CD8-positive, alpha-beta memory T cell (primary cell): ENCODE results near the gene DENND10. TPM values are rescaled to one million over a fixed set of nuclear protein-coding genes. Genes with fewer than 3 reads are reported as not detected.
A peak's percentile ranks its signal among the peaks of the same experiment; 100 is the strongest.

Experiments
- CTCF ChIA-PET: fragments of 350-600 bp; sonication (Branson Sonifier 250); formaldehyde crosslinking; loops from one replicate; lab custom pipeline; 2021; ENCODE audit warnings: antibody characterized with exemption; lab: Charles Lee
- POLR2A ChIA-PET: fragments of 350-600 bp; sonication (Branson Sonifier 250); formaldehyde crosslinking; loops from one replicate; lab custom pipeline; 2021; ENCODE audit warnings: antibody characterized with exemption; lab: Charles Lee
- DNase-seq, 5 donors: peaks; one replicate each; pipeline versions ENCODE4 v3.0.0 to v3.0.0-alpha.2; 2020 to 2022; ENCODE audit warnings: mixed read lengths in 1 of 5
- H3K27ac ChIP-seq: one replicate; pipeline ENCODE4 v1.7.0; 2013; ENCODE audit warnings: low read depth, mild to moderate bottlenecking, low read length, moderate library complexity
- H3K27me3 ChIP-seq: 2 replicates; pipeline ENCODE4 v1.7.0; 2013; ENCODE audit warnings: low read length, mild to moderate bottlenecking; ENCODE audit not compliant: insufficient read depth, poor library complexity, severe bottlenecking
- H3K36me3 ChIP-seq: 2 replicates; pipeline ENCODE4 v1.7.0; 2013; ENCODE audit warnings: mild to moderate bottlenecking, low read length, moderate library complexity; ENCODE audit not compliant: insufficient read depth
- H3K4me1 ChIP-seq: 2 replicates; pipeline ENCODE4 v1.7.0; 2013; ENCODE audit warnings: mild to moderate bottlenecking, low read length, moderate library complexity; ENCODE audit not compliant: insufficient read depth
- H3K4me3 ChIP-seq: 2 replicates; pipeline ENCODE4 v1.7.0; 2013; ENCODE audit warnings: mild to moderate bottlenecking, low read length
- H3K9me3 ChIP-seq: 2 replicates; pipeline ENCODE4 v1.7.0; 2013; ENCODE audit warnings: mild to moderate bottlenecking, low read length
- H3K27ac Mint-ChIP-seq, 8 donors: one replicate each; pipeline ENCODE4 v1.8.0; 2020 to 2021; ENCODE audit warnings: mixed read lengths in 8 of 8, mild to moderate bottlenecking in 6 of 8, inconsistent platforms in 3 of 8, moderate library complexity in 3 of 8
- H3K27me3 Mint-ChIP-seq, 2 donors: one replicate each; pipeline ENCODE4 v1.8.0; 2020 to 2021; ENCODE audit warnings: mixed read lengths in 2 of 2, mild to moderate bottlenecking in 1 of 2, moderate library complexity in 1 of 2
- H3K36me3 Mint-ChIP-seq, 3 donors: one replicate each; pipeline ENCODE4 v1.8.0; 2020 to 2021; ENCODE audit warnings: mixed read lengths in 3 of 3, inconsistent platforms in 1 of 3, mild to moderate bottlenecking in 1 of 3
- H3K4me1 Mint-ChIP-seq, 3 donors: one replicate each; pipeline ENCODE4 v1.8.0; 2020 to 2021; ENCODE audit warnings: mixed read lengths in 3 of 3, inconsistent platforms in 1 of 3, mild to moderate bottlenecking in 1 of 3
- H3K4me3 Mint-ChIP-seq, 7 donors: one replicate each; pipeline ENCODE4 v1.8.0; 2020 to 2021; ENCODE audit warnings: mixed read lengths in 7 of 7, mild to moderate bottlenecking in 6 of 7, moderate library complexity in 4 of 7, inconsistent platforms in 2 of 7
- H3K9me3 Mint-ChIP-seq, 5 donors: one replicate each; pipeline ENCODE4 v1.8.0; 2020 to 2022; ENCODE audit warnings: mixed read lengths in 5 of 5, mild to moderate bottlenecking in 3 of 5, moderate library complexity in 2 of 5, inconsistent platforms in 1 of 5
- polyA plus RNA-seq: library from polyadenylated mRNA; unstranded; fragments of 300-500 nt; fragmentation: Illumina TruSeq; gene quantifications from one replicate; pipeline ENCODE4 v1.2.3, GENCODE V29; 2021
- total RNA-seq, 2 experiments: library from RNA; stranded (reverse); gene quantifications; one replicate each; pipeline ENCODE4 v1.2.3, GENCODE V29; 2021

Gene DENND10, protein sequence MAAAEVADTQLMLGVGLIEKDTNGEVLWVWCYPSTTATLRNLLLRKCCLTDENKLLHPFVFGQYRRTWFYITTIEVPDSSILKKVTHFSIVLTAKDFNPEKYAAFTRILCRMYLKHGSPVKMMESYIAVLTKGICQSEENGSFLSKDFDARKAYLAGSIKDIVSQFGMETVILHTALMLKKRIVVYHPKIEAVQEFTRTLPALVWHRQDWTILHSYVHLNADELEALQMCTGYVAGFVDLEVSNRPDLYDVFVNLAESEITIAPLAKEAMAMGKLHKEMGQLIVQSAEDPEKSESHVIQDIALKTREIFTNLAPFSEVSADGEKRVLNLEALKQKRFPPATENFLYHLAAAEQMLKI
- total RNA-seq = 10 to 100 TPM; 23.8 to 24.8 TPM
- 51.0 TPM for polyA plus RNA-seq

- H3K4me1 Mint-ChIP-seq = peaks cover 14 to 46% (median 38%) of the 10 kb centered on the region in 3 donors
- H3K27ac Mint-ChIP-seq = peak within 1 kb of the TSS; percentile 30 to 95 (median 80)
Observed at GRCh38 chr10:119103903-119104653, at the start of gene DENND10. Gene DENND10, plus strand, starts transcription at chr10:119104113. Its CDS starts 30 bp downstream, at chr10:119104143.

GRCh38 chr10:119055472-119055871, 48.4 kb upstream of the DENND10 start:
- Mint-ChIP-seq H3K4me3 (no peak overlapping the region), H3K36me3 (peaks cover 23 to 94% (median 34%) of the 10 kb centered on the region in 3 donors), H3K27me3 (no peaks in the 10 kb centered on the region), H3K27ac (no peak overlapping the region), H3K9me3 (no peaks in the 10 kb centered on the region), H3K4me1 (peaks cover 16 to 27% (median 17%) of the 10 kb centered on the region in 3 donors)
- Histone ChIP-seq H3K4me1 (no peaks in the 10 kb centered on the region), H3K36me3 (peaks cover 69% of the 10 kb centered on the region), H3K27ac (no peak overlapping the region), H3K9me3 (no peaks in the 10 kb centered on the region), H3K4me3 (no peak overlapping the region), H3K27me3 (no peaks in the 10 kb centered on the region)
- DNase-seq = no peak
- ChIA-PET POLR2A (no interaction called here), CTCF (no interaction called here)

More at GRCh38 chr10:119103903-119104653, at the start of gene DENND10:
- Mint-ChIP-seq H3K4me3 (peak within 1 kb of the TSS; percentile 77 to 88 (median 82)), H3K27me3 (no peaks in the 10 kb centered on the region), H3K9me3 (no peaks in the 10 kb centered on the region), H3K36me3 (peaks cover 0 to 9% (median 0%) of the 10 kb centered on the region in 3 donors)
- no peak within 1 kb of the TSS for H3K27ac ChIP-seq
- ChIA-PET POLR2A (interaction anchor here (0.8 to 2.9 kb wide), 10 partner anchors 9 to 103 kb away, joined by 3 to 21 read pairs (median 6); partner anchors contain the start of genes EIF3A and GRK5), CTCF (interaction anchor here (0.9 to 2.1 kb wide), 11 partner anchors 11 to 385 kb away, joined by 3 to 14 read pairs (median 4); partner anchors contain the start of gene EIF3A)
- no peaks in the 10 kb centered on the region for H3K9me3 ChIP-seq
- H3K4me1 ChIP-seq = peaks cover 16% of the 10 kb centered on the region
- DNase-seq = peak; percentile 62 to 81 (median 72)
- H3K36me3 ChIP-seq = no peaks in the 10 kb centered on the region
- H3K27me3 ChIP-seq = no peaks in the 10 kb centered on the region
- peak within 1 kb of the TSS; percentile 51 for H3K4me3 ChIP-seq

- CTCF ChIA-PET = no interaction called here
- peak overlapping the region in 1 of 8 donors; percentile 77 for H3K27ac Mint-ChIP-seq
Observed at GRCh38 chr10:119058010-119058409, 45.9 kb upstream of the DENND10 start.

GRCh38 chr10:119059557-119059956, 44.4 kb upstream of the DENND10 start:
- Mint-ChIP-seq H3K9me3 (no peaks in the 10 kb centered on the region), H3K27ac (peak overlapping the region in 1 of 8 donors; percentile 8), H3K36me3 (peaks cover 12 to 92% (median 36%) of the 10 kb centered on the region in 3 donors), H3K27me3 (no peaks in the 10 kb centered on the region), H3K4me1 (peaks cover 20 to 43% (median 30%) of the 10 kb centered on the region in 3 donors), H3K4me3 (no peak overlapping the region)
- H3K27ac ChIP-seq = no peak overlapping the region
- no peak overlapping the region for H3K4me3 ChIP-seq
- H3K36me3 ChIP-seq = peaks cover 61% of the 10 kb centered on the region
- ChIA-PET CTCF (no interaction called here), POLR2A (no interaction called here)
- no peaks in the 10 kb centered on the region for H3K27me3 ChIP-seq
- no peak for DNase-seq
- H3K4me1 ChIP-seq = no peaks in the 10 kb centered on the region
- no peaks in the 10 kb centered on the region for H3K9me3 ChIP-seq

More at GRCh38 chr10:119058010-119058409, 45.9 kb upstream of the DENND10 start:
- H3K9me3 Mint-ChIP-seq = no peaks in the 10 kb centered on the region
- no peak overlapping the region for H3K27ac ChIP-seq
- H3K27me3 ChIP-seq = no peaks in the 10 kb centered on the region
- no peak overlapping the region for H3K4me3 Mint-ChIP-seq
- H3K27me3 Mint-ChIP-seq = no peaks in the 10 kb centered on the region
- H3K4me3 ChIP-seq = no peak overlapping the region
- H3K36me3 ChIP-seq = peaks cover 58% of the 10 kb centered on the region
- no peaks in the 10 kb centered on the region for H3K9me3 ChIP-seq
- POLR2A ChIA-PET = no interaction called here
- H3K36me3 Mint-ChIP-seq = peaks cover 12 to 90% (median 30%) of the 10 kb centered on the region in 3 donors
- H3K4me1 ChIP-seq = no peaks in the 10 kb centered on the region
- peaks cover 17 to 31% (median 23%) of the 10 kb centered on the region in 3 donors for H3K4me1 Mint-ChIP-seq
- DNase-seq = no peak

- Mint-ChIP-seq H3K36me3 (peaks cover 15 to 92% (median 39%) of the 10 kb centered on the region in 3 donors), H3K4me1 (peaks cover 20 to 43% (median 34%) of the 10 kb centered on the region in 3 donors), H3K4me3 (no peak overlapping the region), H3K27me3 (no peaks in the 10 kb centered on the region), H3K9me3 (no peaks in the 10 kb centered on the region), H3K27ac (no peak overlapping the region)
- Histone ChIP-seq H3K36me3 (peaks cover 66% of the 10 kb centered on the region), H3K27me3 (no peaks in the 10 kb centered on the region), H3K27ac (no peak overlapping the region), H3K4me3 (no peak overlapping the region), H3K9me3 (no peaks in the 10 kb centered on the region), H3K4me1 (no peaks in the 10 kb centered on the region)
- ChIA-PET POLR2A (no interaction called here), CTCF (no interaction called here)
- DNase-seq = no peak
Observed at GRCh38 chr10:119060107-119060506, 43.8 kb upstream of the DENND10 start.

DNA sequence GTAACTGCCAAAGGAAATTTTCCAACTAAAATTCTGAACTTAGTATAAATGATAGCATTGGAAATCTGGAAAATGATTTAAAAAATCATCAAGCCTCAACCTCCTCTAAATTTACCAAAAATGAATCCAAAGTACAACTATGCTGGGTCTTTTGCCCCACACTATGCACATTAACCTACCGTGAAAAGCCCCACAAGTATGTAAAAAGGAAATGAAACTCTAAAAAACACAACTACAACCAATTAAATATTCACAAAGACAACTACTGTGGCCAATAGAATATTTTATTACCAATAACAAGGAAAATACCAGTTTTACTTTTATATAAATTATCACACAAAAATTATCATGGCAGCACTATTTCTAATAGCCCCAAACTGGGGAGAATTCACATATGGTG, 42.6 kb upstream of the DENND10 start:
- peaks cover 20 to 43% (median 39%) of the 10 kb centered on the region in 3 donors for H3K4me1 Mint-ChIP-seq
- no peak overlapping the region for H3K4me3 Mint-ChIP-seq
- DNase-seq = no peak
- H3K36me3 Mint-ChIP-seq = peaks cover 20 to 91% (median 44%) of the 10 kb centered on the region in 3 donors
- Histone ChIP-seq H3K27ac (no peak overlapping the region), H3K4me3 (no peak overlapping the region), H3K4me1 (no peaks in the 10 kb centered on the region), H3K36me3 (peaks cover 68% of the 10 kb centered on the region), H3K9me3 (no peaks in the 10 kb centered on the region), H3K27me3 (no peaks in the 10 kb centered on the region)
- no peaks in the 10 kb centered on the region for H3K27me3 Mint-ChIP-seq
- no peaks in the 10 kb centered on the region for H3K9me3 Mint-ChIP-seq
- POLR2A ChIA-PET = no interaction called here
- CTCF ChIA-PET = no interaction called here
- peak overlapping the region in 4 of 8 donors; percentile 28 to 78 (median 50) for H3K27ac Mint-ChIP-seq

DNA sequence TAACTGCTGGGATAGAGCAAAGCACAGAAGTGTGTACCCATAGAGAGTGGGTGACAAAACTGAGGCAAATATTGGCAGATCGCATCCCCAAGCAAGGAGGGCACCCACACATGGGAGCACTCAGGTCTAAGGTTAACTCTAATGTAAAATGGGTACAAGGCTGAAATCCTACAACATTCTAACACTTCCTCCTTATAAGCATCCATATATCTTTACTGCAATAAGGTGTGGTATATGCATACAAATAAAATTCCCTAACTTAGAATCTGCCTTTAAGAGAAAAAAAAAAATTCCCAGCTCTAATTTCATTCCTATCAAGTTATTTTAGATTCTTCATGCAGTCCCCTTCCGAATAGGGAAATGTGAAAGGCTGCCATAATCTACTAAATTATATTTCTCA, 42.0 kb upstream of the DENND10 start:
- H3K27me3 ChIP-seq = no peaks in the 10 kb centered on the region
- peaks cover 16 to 90% (median 44%) of the 10 kb centered on the region in 3 donors for H3K36me3 Mint-ChIP-seq
- ChIA-PET POLR2A (no interaction called here), CTCF (no interaction called here)
- H3K36me3 ChIP-seq = peaks cover 71% of the 10 kb centered on the region
- no peak overlapping the region for H3K27ac ChIP-seq
- H3K4me1 Mint-ChIP-seq = peaks cover 24 to 43% (median 43%) of the 10 kb centered on the region in 3 donors
- peak overlapping the region in 2 of 8 donors; percentile 27 to 52 for H3K27ac Mint-ChIP-seq
- no peak overlapping the region for H3K4me3 Mint-ChIP-seq
- H3K4me1 ChIP-seq = no peaks in the 10 kb centered on the region
- H3K9me3 Mint-ChIP-seq = no peaks in the 10 kb centered on the region
- H3K27me3 Mint-ChIP-seq = no peaks in the 10 kb centered on the region
- H3K4me3 ChIP-seq = no peak overlapping the region
- H3K9me3 ChIP-seq = no peaks in the 10 kb centered on the region
- no peak for DNase-seq
